GM23338 (cell line): ENCODE data around the gene PDCD2L.

Source experiments
- CREB1 ChIP-seq: fragments of 250-450 bp; sonication (Bioruptor Pico); IDR thresholded peaks from 2 replicates; pipeline ENCODE4 v1.5.0; 2020; ENCODE audit warnings: low read depth, mild to moderate bottlenecking, moderate library complexity
- EZH2 ChIP-seq: fragments of 200-600 bp; sonication (generic); IDR thresholded peaks from one replicate; pipeline ENCODE4 v1.8.0; 2017; ENCODE audit warnings: antibody characterized with exemption, mild to moderate bottlenecking, low read depth; ENCODE audit not compliant: unreplicated experiment
- EZH2phosphoT487 ChIP-seq: fragments of 200-600 bp; sonication (generic); IDR thresholded peaks from one replicate; pipeline ENCODE4 v1.8.1; 2018; ENCODE audit warnings: antibody characterized with exemption; ENCODE audit not compliant: unreplicated experiment
- NANOG ChIP-seq: IDR thresholded peaks from 2 replicates; pipeline ENCODE4 v1.6.1; 2016; ENCODE audit warnings: antibody characterized with exemption, borderline replicate concordance
- POLR2AphosphoS5 ChIP-seq: IDR thresholded peaks from 2 replicates; pipeline ENCODE4 v1.6.1; 2016; ENCODE audit warnings: antibody characterized with exemption, low read depth
- STAT1 ChIP-seq: IDR thresholded peaks from one replicate; pipeline ENCODE4 v1.6.1; 2016; ENCODE audit warnings: antibody characterized with exemption; ENCODE audit not compliant: unreplicated experiment
- ZNF114 ChIP-seq: fragments of 250-450 bp; sonication (Bioruptor Pico); IDR thresholded peaks from 2 replicates; pipeline ENCODE4 v1.5.0; 2020; ENCODE audit warnings: mild to moderate bottlenecking, moderate library complexity
- TF ChIP-seq, protein P1 (sequence below): IDR thresholded peaks from 2 replicates; pipeline ENCODE4 v1.6.1; 2016; ENCODE audit warnings: antibody characterized with exemption
- TF ChIP-seq, protein P2 (sequence below), 2 experiments: fragments of 200-600 bp in 1 of 2; sonication (generic) in 1 of 2; conservative IDR thresholded peaks; 2 replicates each; pipeline versions ENCODE4 v1.5.1 to v1.6.1; 2016 to 2017; ENCODE audit warnings: antibody characterized with exemption in 2 of 2, low read depth in 2 of 2, mild to moderate bottlenecking in 2 of 2, moderate library complexity in 1 of 2
- TF ChIP-seq, protein P3 (sequence below): IDR thresholded peaks from one replicate; pipeline ENCODE4 v1.6.1; 2018; ENCODE audit warnings: antibody characterized with exemption; ENCODE audit not compliant: unreplicated experiment

DNA sequence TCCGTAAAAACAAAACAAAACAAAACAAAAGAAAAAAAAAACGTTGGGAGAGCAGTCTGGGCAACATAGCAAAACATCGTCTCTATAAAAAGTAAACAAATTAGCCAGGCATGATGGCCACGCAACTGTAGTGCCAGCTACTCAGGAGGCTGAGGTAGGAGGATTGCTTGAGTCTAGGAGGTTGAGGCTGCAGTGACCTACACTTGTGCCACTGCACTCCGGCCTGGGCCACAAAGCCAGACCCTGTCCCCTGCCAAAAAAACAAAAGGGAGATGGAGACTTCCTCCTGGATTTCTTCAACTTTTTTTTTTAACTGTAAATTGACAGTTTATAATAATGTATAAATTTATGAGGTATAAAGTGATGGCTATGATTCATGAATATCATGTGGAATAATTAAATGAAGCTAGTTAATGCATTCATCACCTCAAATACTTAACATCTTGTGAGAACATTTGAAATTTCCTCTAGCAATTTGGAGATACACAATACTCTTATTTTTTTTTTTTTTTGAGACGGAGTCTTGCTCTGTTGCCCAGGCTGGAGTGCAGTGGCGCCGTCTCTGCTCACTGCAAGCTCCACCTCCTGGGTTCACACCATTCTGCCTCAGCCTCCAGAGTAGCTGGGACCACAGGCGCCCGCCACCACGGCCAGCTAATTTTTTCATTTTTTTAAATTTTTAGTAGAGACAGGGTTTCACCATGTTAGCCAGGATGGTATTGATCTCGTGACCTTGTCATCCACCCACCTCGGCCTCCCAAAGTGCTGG lies 1.9 kb downstream of the PDCD2L start:
- no peak for TF ChIP-seq CREB1 (CRISPR knock-in tag)
- TF ChIP-seq, protein P1, sequence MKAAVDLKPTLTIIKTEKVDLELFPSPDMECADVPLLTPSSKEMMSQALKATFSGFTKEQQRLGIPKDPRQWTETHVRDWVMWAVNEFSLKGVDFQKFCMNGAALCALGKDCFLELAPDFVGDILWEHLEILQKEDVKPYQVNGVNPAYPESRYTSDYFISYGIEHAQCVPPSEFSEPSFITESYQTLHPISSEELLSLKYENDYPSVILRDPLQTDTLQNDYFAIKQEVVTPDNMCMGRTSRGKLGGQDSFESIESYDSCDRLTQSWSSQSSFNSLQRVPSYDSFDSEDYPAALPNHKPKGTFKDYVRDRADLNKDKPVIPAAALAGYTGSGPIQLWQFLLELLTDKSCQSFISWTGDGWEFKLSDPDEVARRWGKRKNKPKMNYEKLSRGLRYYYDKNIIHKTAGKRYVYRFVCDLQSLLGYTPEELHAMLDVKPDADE, result no peak
- TF ChIP-seq, protein P2, sequence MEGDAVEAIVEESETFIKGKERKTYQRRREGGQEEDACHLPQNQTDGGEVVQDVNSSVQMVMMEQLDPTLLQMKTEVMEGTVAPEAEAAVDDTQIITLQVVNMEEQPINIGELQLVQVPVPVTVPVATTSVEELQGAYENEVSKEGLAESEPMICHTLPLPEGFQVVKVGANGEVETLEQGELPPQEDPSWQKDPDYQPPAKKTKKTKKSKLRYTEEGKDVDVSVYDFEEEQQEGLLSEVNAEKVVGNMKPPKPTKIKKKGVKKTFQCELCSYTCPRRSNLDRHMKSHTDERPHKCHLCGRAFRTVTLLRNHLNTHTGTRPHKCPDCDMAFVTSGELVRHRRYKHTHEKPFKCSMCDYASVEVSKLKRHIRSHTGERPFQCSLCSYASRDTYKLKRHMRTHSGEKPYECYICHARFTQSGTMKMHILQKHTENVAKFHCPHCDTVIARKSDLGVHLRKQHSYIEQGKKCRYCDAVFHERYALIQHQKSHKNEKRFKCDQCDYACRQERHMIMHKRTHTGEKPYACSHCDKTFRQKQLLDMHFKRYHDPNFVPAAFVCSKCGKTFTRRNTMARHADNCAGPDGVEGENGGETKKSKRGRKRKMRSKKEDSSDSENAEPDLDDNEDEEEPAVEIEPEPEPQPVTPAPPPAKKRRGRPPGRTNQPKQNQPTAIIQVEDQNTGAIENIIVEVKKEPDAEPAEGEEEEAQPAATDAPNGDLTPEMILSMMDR (conservative IDR thresholded peaks at IDR 0.05; ENCODE audit: low read depth in 2 of 2), result no peak
- TF ChIP-seq EZH2, result no peak
- TF ChIP-seq, protein P3, sequence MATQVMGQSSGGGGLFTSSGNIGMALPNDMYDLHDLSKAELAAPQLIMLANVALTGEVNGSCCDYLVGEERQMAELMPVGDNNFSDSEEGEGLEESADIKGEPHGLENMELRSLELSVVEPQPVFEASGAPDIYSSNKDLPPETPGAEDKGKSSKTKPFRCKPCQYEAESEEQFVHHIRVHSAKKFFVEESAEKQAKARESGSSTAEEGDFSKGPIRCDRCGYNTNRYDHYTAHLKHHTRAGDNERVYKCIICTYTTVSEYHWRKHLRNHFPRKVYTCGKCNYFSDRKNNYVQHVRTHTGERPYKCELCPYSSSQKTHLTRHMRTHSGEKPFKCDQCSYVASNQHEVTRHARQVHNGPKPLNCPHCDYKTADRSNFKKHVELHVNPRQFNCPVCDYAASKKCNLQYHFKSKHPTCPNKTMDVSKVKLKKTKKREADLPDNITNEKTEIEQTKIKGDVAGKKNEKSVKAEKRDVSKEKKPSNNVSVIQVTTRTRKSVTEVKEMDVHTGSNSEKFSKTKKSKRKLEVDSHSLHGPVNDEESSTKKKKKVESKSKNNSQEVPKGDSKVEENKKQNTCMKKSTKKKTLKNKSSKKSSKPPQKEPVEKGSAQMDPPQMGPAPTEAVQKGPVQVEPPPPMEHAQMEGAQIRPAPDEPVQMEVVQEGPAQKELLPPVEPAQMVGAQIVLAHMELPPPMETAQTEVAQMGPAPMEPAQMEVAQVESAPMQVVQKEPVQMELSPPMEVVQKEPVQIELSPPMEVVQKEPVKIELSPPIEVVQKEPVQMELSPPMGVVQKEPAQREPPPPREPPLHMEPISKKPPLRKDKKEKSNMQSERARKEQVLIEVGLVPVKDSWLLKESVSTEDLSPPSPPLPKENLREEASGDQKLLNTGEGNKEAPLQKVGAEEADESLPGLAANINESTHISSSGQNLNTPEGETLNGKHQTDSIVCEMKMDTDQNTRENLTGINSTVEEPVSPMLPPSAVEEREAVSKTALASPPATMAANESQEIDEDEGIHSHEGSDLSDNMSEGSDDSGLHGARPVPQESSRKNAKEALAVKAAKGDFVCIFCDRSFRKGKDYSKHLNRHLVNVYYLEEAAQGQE, result no peak
- TF ChIP-seq POLR2AphosphoS5, result no peak
- TF ChIP-seq NANOG, result no peak
- TF ChIP-seq ZNF114 (CRISPR knock-in tag), result no peak
- no peak for TF ChIP-seq EZH2phosphoT487
- TF ChIP-seq STAT1, result no peak
